Astrocyte (in vitro differentiated cells and primary cell): Measurements from ENCODE around the gene PIWIL1. TPM values are rescaled to one million over a fixed set of nuclear protein-coding genes. Genes with fewer than 3 reads are reported as not detected.

Experiments used
- DNase-seq: peaks from one replicate; pipeline ENCODE4 v3.0.0-alpha.2; 2010; ENCODE audit warnings: low read depth
- FAIRE-seq: peaks from 2 replicates; lab custom pipeline; 2011; peaks lifted over from hg19 to GRCh38; lab: Jason Lieb, UNC
- H2AFZ ChIP-seq: 2 replicates; pipeline ENCODE4 v1.6.0; 2012; ENCODE audit warnings: low read depth, low read length, inconsistent platforms
- H3K27ac ChIP-seq: 2 replicates; pipeline ENCODE4 v1.5.1; 2011; ENCODE audit warnings: low read depth, low read length, inconsistent platforms
- H3K27me3 ChIP-seq: 2 replicates; pipeline ENCODE4 v1.6.0; 2011; ENCODE audit warnings: low read length, inconsistent platforms; ENCODE audit not compliant: insufficient read depth
- H3K36me3 ChIP-seq: 2 replicates; pipeline ENCODE4 v1.5.1; 2011; ENCODE audit warnings: low read length, inconsistent platforms; ENCODE audit not compliant: insufficient read depth
- H3K4me1 ChIP-seq: 2 replicates; pipeline ENCODE4 v1.5.1; 2011; ENCODE audit warnings: low read length, inconsistent platforms; ENCODE audit not compliant: insufficient read depth
- H3K4me2 ChIP-seq: 2 replicates; pipeline ENCODE4 v1.6.0; 2012; ENCODE audit warnings: low read length, inconsistent platforms
- H3K4me3 ChIP-seq: 2 replicates; pipeline ENCODE4 v1.5.1; 2011; ENCODE audit warnings: low read depth, mild to moderate bottlenecking, low read length, inconsistent platforms; ENCODE audit not compliant: insufficient read depth
- H3K79me2 ChIP-seq: 2 replicates; pipeline ENCODE4 v1.6.0; 2012; ENCODE audit warnings: mild to moderate bottlenecking, low read length, inconsistent platforms; ENCODE audit not compliant: insufficient read depth
- H3K9ac ChIP-seq: 2 replicates; pipeline ENCODE4 v1.6.0; 2012; ENCODE audit warnings: mild to moderate bottlenecking, low read length, inconsistent platforms
- H3K9me3 ChIP-seq: 2 replicates; pipeline ENCODE4 v1.5.1; 2012; ENCODE audit warnings: low read depth, mild to moderate bottlenecking, low read length, inconsistent platforms; ENCODE audit not compliant: insufficient read depth
- H4K20me1 ChIP-seq: 2 replicates; pipeline ENCODE4 v1.6.0; 2012; ENCODE audit warnings: low read length, inconsistent platforms; ENCODE audit not compliant: insufficient read depth
- H3K27ac Mint-ChIP-seq: one replicate; pipeline ENCODE4 v1.8.0; 2021; ENCODE audit warnings: mild to moderate bottlenecking, mixed read lengths; ENCODE audit not compliant: unreplicated experiment
- H3K27me3 Mint-ChIP-seq: one replicate; pipeline ENCODE4 v1.8.0; 2021; ENCODE audit warnings: low read depth, mixed read lengths; ENCODE audit not compliant: unreplicated experiment
- H3K36me3 Mint-ChIP-seq: one replicate; pipeline ENCODE4 v1.8.0; 2021; ENCODE audit warnings: low read depth, mixed read lengths; ENCODE audit not compliant: unreplicated experiment
- H3K4me1 Mint-ChIP-seq: one replicate; pipeline ENCODE4 v1.8.0; 2021; ENCODE audit warnings: low read depth, mixed read lengths; ENCODE audit not compliant: unreplicated experiment
- H3K4me3 Mint-ChIP-seq: one replicate; pipeline ENCODE4 v1.8.0; 2021; ENCODE audit warnings: mild to moderate bottlenecking, moderate library complexity, mixed read lengths; ENCODE audit not compliant: unreplicated experiment
- H3K9me3 Mint-ChIP-seq: one replicate; pipeline ENCODE4 v1.8.0; 2021; ENCODE audit warnings: mild to moderate bottlenecking, mixed read lengths; ENCODE audit not compliant: unreplicated experiment
- EZH2 ChIP-seq: IDR thresholded peaks from 2 replicates; pipeline ENCODE4 v1.6.1; 2012; ENCODE audit warnings: mild to moderate bottlenecking, low read length, inconsistent platforms; ENCODE audit not compliant: insufficient read depth
- total RNA-seq: library from RNA; stranded (reverse); gene quantifications from 2 replicates; pipeline ENCODE4 v1.2.1, GENCODE V29; 2021
- TF ChIP-seq, protein P1 (sequence below): IDR thresholded peaks from 2 replicates; pipeline ENCODE4 v1.5.1; 2011; ENCODE audit warnings: low read depth, mild to moderate bottlenecking, inconsistent platforms, low read length, moderate library complexity; ENCODE audit not compliant: insufficient read depth

PIWIL1 gene
- total RNA-seq, 1 donor from 2014 or later, result not detected

DNA sequence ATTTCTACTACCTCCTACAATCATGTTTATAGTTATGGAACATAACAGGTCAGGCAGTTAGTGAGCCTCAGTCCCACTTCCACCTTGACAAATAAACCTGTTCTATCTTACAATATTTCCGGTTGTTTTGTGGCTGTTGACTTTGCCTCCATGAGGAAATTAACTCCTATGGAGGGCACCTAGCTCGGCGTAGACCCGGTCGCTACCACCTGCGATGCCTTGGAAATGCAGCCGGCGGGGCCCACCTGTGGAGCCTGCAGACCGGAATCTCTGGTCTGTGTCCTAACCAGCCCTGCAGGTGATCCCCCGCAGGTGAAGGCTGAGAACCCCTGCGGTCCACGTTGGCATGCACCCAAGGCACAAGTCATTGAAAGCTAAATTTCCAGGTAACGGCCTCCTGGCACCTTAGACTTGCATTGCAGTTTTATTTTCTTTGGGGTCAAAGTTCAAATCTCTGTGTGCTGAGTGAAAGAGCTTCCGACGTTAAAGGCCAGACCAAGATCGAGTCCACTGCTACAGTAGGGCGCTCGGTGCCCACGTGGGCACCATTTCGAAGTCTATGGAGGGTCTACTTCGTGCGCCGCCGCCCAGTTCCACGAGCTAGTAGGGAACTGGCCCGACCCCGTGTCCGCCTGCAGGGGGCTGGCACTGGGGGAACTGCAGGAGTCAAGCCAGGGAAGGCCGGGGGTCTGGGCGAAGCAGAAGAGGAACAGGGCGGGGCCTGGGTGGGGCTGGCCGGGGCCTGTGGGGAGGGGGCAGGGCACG lies 782 bp upstream of the PIWIL1 start:
- Histone ChIP-seq H3K9ac (no peak overlapping the region), H3K4me3 (no peak overlapping the region), H3K4me2 (no peak overlapping the region), H2AFZ (no peak overlapping the region), H3K27me3 (no peaks in the 10 kb centered on the region), H3K9me3 (peaks cover 2% of the 10 kb centered on the region), H3K27ac (no peak overlapping the region), H3K36me3 (no peaks in the 10 kb centered on the region), H3K4me1 (no peaks in the 10 kb centered on the region), H4K20me1 (no peaks in the 10 kb centered on the region), H3K79me2 (no peaks in the 10 kb centered on the region)
- TF ChIP-seq EZH2, result no peak
- TF ChIP-seq, protein P1, sequence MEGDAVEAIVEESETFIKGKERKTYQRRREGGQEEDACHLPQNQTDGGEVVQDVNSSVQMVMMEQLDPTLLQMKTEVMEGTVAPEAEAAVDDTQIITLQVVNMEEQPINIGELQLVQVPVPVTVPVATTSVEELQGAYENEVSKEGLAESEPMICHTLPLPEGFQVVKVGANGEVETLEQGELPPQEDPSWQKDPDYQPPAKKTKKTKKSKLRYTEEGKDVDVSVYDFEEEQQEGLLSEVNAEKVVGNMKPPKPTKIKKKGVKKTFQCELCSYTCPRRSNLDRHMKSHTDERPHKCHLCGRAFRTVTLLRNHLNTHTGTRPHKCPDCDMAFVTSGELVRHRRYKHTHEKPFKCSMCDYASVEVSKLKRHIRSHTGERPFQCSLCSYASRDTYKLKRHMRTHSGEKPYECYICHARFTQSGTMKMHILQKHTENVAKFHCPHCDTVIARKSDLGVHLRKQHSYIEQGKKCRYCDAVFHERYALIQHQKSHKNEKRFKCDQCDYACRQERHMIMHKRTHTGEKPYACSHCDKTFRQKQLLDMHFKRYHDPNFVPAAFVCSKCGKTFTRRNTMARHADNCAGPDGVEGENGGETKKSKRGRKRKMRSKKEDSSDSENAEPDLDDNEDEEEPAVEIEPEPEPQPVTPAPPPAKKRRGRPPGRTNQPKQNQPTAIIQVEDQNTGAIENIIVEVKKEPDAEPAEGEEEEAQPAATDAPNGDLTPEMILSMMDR, result no peak
- FAIRE-seq (no peak), DNase-seq (no peak)
- H3K27me3 Mint-ChIP-seq, result no peaks in the 10 kb centered on the region
- no peaks in the 10 kb centered on the region for H3K36me3 Mint-ChIP-seq
- H3K4me3 Mint-ChIP-seq, result no peak overlapping the region
- no peak overlapping the region for H3K27ac Mint-ChIP-seq
- H3K4me1 Mint-ChIP-seq, result no peaks in the 10 kb centered on the region
- peaks cover 19% of the 10 kb centered on the region for H3K9me3 Mint-ChIP-seq

GRCh38 chr12:130338794-130339601 lies 1.3 kb downstream of the PIWIL1 start:
- H3K27ac Mint-ChIP-seq, result no peak overlapping the region
- DNase-seq (no peak), FAIRE-seq (no peak)
- H3K27ac ChIP-seq, result no peak overlapping the region
- H3K4me3 Mint-ChIP-seq, result no peak overlapping the region
- no peak overlapping the region for H3K4me3 ChIP-seq
- H3K4me1 Mint-ChIP-seq, result no peaks in the 10 kb centered on the region
- H2AFZ ChIP-seq, result no peak overlapping the region
- H3K36me3 Mint-ChIP-seq, result no peaks in the 10 kb centered on the region
- peaks cover 11% of the 10 kb centered on the region for H3K9me3 Mint-ChIP-seq
- no peaks in the 10 kb centered on the region for H3K4me1 ChIP-seq
- no peaks in the 10 kb centered on the region for H3K36me3 ChIP-seq
- H3K79me2 ChIP-seq, result no peaks in the 10 kb centered on the region
- TF ChIP-seq, protein P1, result no peak
- no peak for TF ChIP-seq EZH2
- H3K27me3 ChIP-seq, result no peaks in the 10 kb centered on the region
- H3K9ac ChIP-seq, result no peak overlapping the region
- no peak overlapping the region for H3K4me2 ChIP-seq
- H4K20me1 ChIP-seq, result no peaks in the 10 kb centered on the region
- no peaks in the 10 kb centered on the region for H3K27me3 Mint-ChIP-seq
- peaks cover 2% of the 10 kb centered on the region for H3K9me3 ChIP-seq
